Activated CD4-positive, alpha-beta T cell treated with anti-CD3 and anti-CD28 coated beads, Interleukin-2, amount 50 U/mL, for 4 hours (primary cell): ENCODE data around the gene VPS37D.
"Not testable (repeated sequence)": the region's sequence is repeated elsewhere in the genome, so short reads cannot be mapped to it uniquely, and the experiment has no call there.

Source experiments
- DNase-seq, 2 experiments: peaks; one replicate each; pipeline ENCODE4 v3.0.0-alpha.2; 2020

Gene VPS37D

GRCh38 chr7:73646785-73647724, 20.6 kb upstream of the VPS37D start:
- DNase-seq: no peak

- peak in 1 of 2 experiments; percentile 22 for DNase-seq
Observed at GRCh38 chr7:73647725-73648592, 19.7 kb upstream of the VPS37D start.

- DNase-seq: no peak
Observed at GRCh38 chr7:73648593-73649332, 18.9 kb upstream of the VPS37D start.

- no peak for DNase-seq
Observed at GRCh38 chr7:73649576-73649975, 18.1 kb upstream of the VPS37D start.

GRCh38 chr7:73650524-73650923, 17.1 kb upstream of the VPS37D start:
- no peak for DNase-seq

GRCh38 chr7:73652541-73652949, 15.1 kb upstream of the VPS37D start:
- no peak for DNase-seq

GRCh38 chr7:73655309-73655708, 12.3 kb upstream of the VPS37D start:
- not testable (repeated sequence) for DNase-seq

- DNase-seq: no peak
Observed at GRCh38 chr7:73659983-73660382, 7.6 kb upstream of the VPS37D start.

- DNase-seq: not testable (repeated sequence)
Observed at GRCh38 chr7:73660594-73660993, 7.0 kb upstream of the VPS37D start.

- DNase-seq: no peak
Observed at GRCh38 chr7:73663033-73663432, 4.6 kb upstream of the VPS37D start.

- no peak for DNase-seq
Observed at GRCh38 chr7:73668103-73668885, 663 bp downstream of the VPS37D start.

- DNase-seq: no peak
Observed at GRCh38 chr7:73668886-73669230, 1.2 kb downstream of the VPS37D start.

- DNase-seq: no peak
Observed at GRCh38 chr7:73669288-73669701, 1.7 kb downstream of the VPS37D start.

- no peak for DNase-seq
Observed at GRCh38 chr7:73669858-73670385, 2.3 kb downstream of the VPS37D start.

GRCh38 chr7:73671322-73671661, 3.7 kb downstream of the VPS37D start:
- no peak for DNase-seq

- no peak for DNase-seq
Observed at GRCh38 chr7:73671857-73672445, 4.3 kb downstream of the VPS37D start.

GRCh38 chr7:73674468-73675124, 7.0 kb downstream of the VPS37D start:
- no peak for DNase-seq

GRCh38 chr7:73676062-73676461, 8.4 kb downstream of the VPS37D start:
- DNase-seq: not testable (repeated sequence)

GRCh38 chr7:73678862-73679261, 11.2 kb downstream of the VPS37D start:
- no peak for DNase-seq

GRCh38 chr7:73679709-73680108, 12.1 kb downstream of the VPS37D start:
- DNase-seq: no peak

- no peak for DNase-seq
Observed at GRCh38 chr7:73680501-73680900, 12.9 kb downstream of the VPS37D start.
